Measurements from ENCODE around the gene NPTX2. TPM values are rescaled to one million over a fixed set of nuclear protein-coding genes. Genes with fewer than 3 reads are reported as not detected.

Gene NPTX2
- total RNA-seq, 1 experiment from 2014 or later = not detected

GRCh38 chr7:98669329-98670000 lies 52.4 kb downstream of the NPTX2 start:
- intact Hi-C loops (cut with micrococcal nuclease; ENCODE audit: unreplicated experiment) = no loop called here
- Mint-ChIP-seq H3K4me1 (ENCODE audit: low read depth, unreplicated experiment) (no peaks in the 10 kb centered on the region), H3K27me3 (ENCODE audit: insufficient read depth, unreplicated experiment) (no peaks in the 10 kb centered on the region), H3K9me3 (ENCODE audit: unreplicated experiment) (peaks cover 13% of the 10 kb centered on the region), H3K27ac (ENCODE audit: unreplicated experiment) (no peak overlapping the region), H3K4me3 (ENCODE audit: unreplicated experiment) (no peak overlapping the region), H3K36me3 (ENCODE audit: insufficient read depth, unreplicated experiment) (no peaks in the 10 kb centered on the region)
- H3K27me3 ChIP-seq (replicated peaks; ENCODE audit: control insufficient read depth, insufficient read depth, low read length) = no peaks in the 10 kb centered on the region
- TF ChIP-seq CTCF (IDR thresholded peaks at IDR 0.05; ENCODE audit: insufficient read depth in 1 of 2, low read depth in 1 of 2, low read length in 1 of 2, severe bottlenecking in 1 of 2, unreplicated experiment in 1 of 2) = no peak
- DNase-seq = no peak
- CTCF ChIA-PET = no interaction called here
- no peak overlapping the region for H3K4me3 ChIP-seq (ENCODE audit: low read depth, low read length)
- POLR2A ChIA-PET = no interaction called here
- no peaks in the 10 kb centered on the region for H3K36me3 ChIP-seq (ENCODE audit: control insufficient read depth, insufficient read depth, low read length)
- no TSS peak for BruUV-seq (replicated peaks)
- no peaks in the 10 kb centered on the region for H3K4me1 ChIP-seq
- no peaks in the 10 kb centered on the region for H3K9me3 ChIP-seq

- Histone ChIP-seq H3K4me1 (no peaks in the 10 kb centered on the region), H3K4me3 (ENCODE audit: low read depth, low read length) (no peak overlapping the region), H3K27me3 (replicated peaks; ENCODE audit: control insufficient read depth, insufficient read depth, low read length) (no peaks in the 10 kb centered on the region), H3K9me3 (no peaks in the 10 kb centered on the region), H3K36me3 (ENCODE audit: control insufficient read depth, insufficient read depth, low read length) (no peaks in the 10 kb centered on the region)
- no TSS peak for BruUV-seq (replicated peaks)
- H3K36me3 Mint-ChIP-seq (ENCODE audit: insufficient read depth, unreplicated experiment) = no peaks in the 10 kb centered on the region
- intact Hi-C loops (cut with micrococcal nuclease; ENCODE audit: unreplicated experiment) = no loop called here
- POLR2A ChIA-PET = no interaction called here
- H3K9me3 Mint-ChIP-seq (ENCODE audit: unreplicated experiment) = peaks cover 6% of the 10 kb centered on the region
- H3K4me3 Mint-ChIP-seq (ENCODE audit: unreplicated experiment) = no peak overlapping the region
- H3K4me1 Mint-ChIP-seq (ENCODE audit: low read depth, unreplicated experiment) = no peaks in the 10 kb centered on the region
- no peak overlapping the region for H3K27ac Mint-ChIP-seq (ENCODE audit: unreplicated experiment)
- CTCF ChIA-PET = no interaction called here
- no peak for TF ChIP-seq CTCF (IDR thresholded peaks at IDR 0.05; ENCODE audit: insufficient read depth in 1 of 2, low read depth in 1 of 2, low read length in 1 of 2, severe bottlenecking in 1 of 2, unreplicated experiment in 1 of 2)
- no peak for DNase-seq
- no peaks in the 10 kb centered on the region for H3K27me3 Mint-ChIP-seq (ENCODE audit: insufficient read depth, unreplicated experiment)
These were observed 53.1 kb downstream of the NPTX2 start for GRCh38 chr7:98670186-98670585.

- Mint-ChIP-seq H3K4me1 (ENCODE audit: low read depth, unreplicated experiment) (no peaks in the 10 kb centered on the region), H3K36me3 (ENCODE audit: insufficient read depth, unreplicated experiment) (no peaks in the 10 kb centered on the region), H3K27me3 (ENCODE audit: insufficient read depth, unreplicated experiment) (no peaks in the 10 kb centered on the region), H3K9me3 (ENCODE audit: unreplicated experiment) (no peaks in the 10 kb centered on the region), H3K4me3 (ENCODE audit: unreplicated experiment) (no peak overlapping the region), H3K27ac (ENCODE audit: unreplicated experiment) (no peak overlapping the region)
- no TSS peak for BruUV-seq (replicated peaks)
- DNase-seq = no peak
- Histone ChIP-seq H3K4me1 (no peaks in the 10 kb centered on the region), H3K27me3 (replicated peaks; ENCODE audit: control insufficient read depth, insufficient read depth, low read length) (no peaks in the 10 kb centered on the region), H3K4me3 (ENCODE audit: low read depth, low read length) (no peak overlapping the region), H3K9me3 (no peaks in the 10 kb centered on the region), H3K36me3 (ENCODE audit: control insufficient read depth, insufficient read depth, low read length) (no peaks in the 10 kb centered on the region)
- intact Hi-C loops (cut with micrococcal nuclease; ENCODE audit: unreplicated experiment) = no loop called here
- POLR2A ChIA-PET = no interaction called here
- CTCF ChIA-PET = no interaction called here
- TF ChIP-seq CTCF (IDR thresholded peaks at IDR 0.05; ENCODE audit: insufficient read depth in 1 of 2, low read depth in 1 of 2, low read length in 1 of 2, severe bottlenecking in 1 of 2, unreplicated experiment in 1 of 2) = no peak
These were observed 54.7 kb downstream of the NPTX2 start for GRCh38 chr7:98671733-98672331.
